Keratinocyte (primary cell): Measurements from ENCODE around the gene DCTD. TPM values are rescaled to one million over a fixed set of nuclear protein-coding genes. Genes with fewer than 3 reads are reported as not detected.

Source experiments
- DNase-seq: peaks from one replicate; pipeline ENCODE4 v3.0.0-alpha.2; 2011; ENCODE audit warnings: low read depth, missing footprints, low spot score
- FAIRE-seq: peaks from 2 replicates; lab custom pipeline; 2011; peaks lifted over from hg19 to GRCh38; lab: Jason Lieb, UNC
- H2AFZ ChIP-seq: 2 replicates; pipeline ENCODE4 v1.6.0; 2012; ENCODE audit warnings: low read length, control low read depth, inconsistent platforms; ENCODE audit not compliant: control insufficient read depth
- H3K27ac ChIP-seq: 2 replicates; pipeline ENCODE4 v1.5.1; 2011; ENCODE audit warnings: low read length; ENCODE audit not compliant: control insufficient read depth, insufficient read depth
- H3K27me3 ChIP-seq: 3 replicates; pipeline ENCODE4 v1.6.0; 2011; ENCODE audit warnings: low read length; ENCODE audit not compliant: control insufficient read depth, insufficient read depth; ENCODE audit errors: extremely low read depth
- H3K36me3 ChIP-seq, 2 experiments: 2 replicates in 1 of 2; 3 replicates in 1 of 2; pipeline ENCODE4 v1.5.1; 2011; ENCODE audit warnings: low read length in 2 of 2, mild to moderate bottlenecking in 1 of 2; ENCODE audit not compliant: control insufficient read depth in 2 of 2, insufficient read depth in 2 of 2; ENCODE audit errors: extremely low read depth in 1 of 2
- H3K4me1 ChIP-seq: 3 replicates; pipeline ENCODE4 v1.5.1; 2011; ENCODE audit warnings: low read length; ENCODE audit not compliant: control insufficient read depth, insufficient read depth; ENCODE audit errors: extremely low read depth
- H3K4me2 ChIP-seq: 3 replicates; pipeline ENCODE4 v1.6.0; 2011; ENCODE audit warnings: low read depth, low read length; ENCODE audit not compliant: control insufficient read depth, insufficient read depth; ENCODE audit errors: extremely low read depth
- H3K4me3 ChIP-seq, 3 experiments: fragments of 200-600 bp in 1 of 3; sonication (generic) in 1 of 3; 2 replicates in 2 of 3; 3 replicates in 1 of 3; pipeline ENCODE4 v1.5.1; 2011 to 2016; ENCODE audit warnings: low read length in 3 of 3, mild to moderate bottlenecking in 3 of 3, control low read depth in 2 of 3, inconsistent platforms in 1 of 3, low read depth in 1 of 3, mixed read lengths in 1 of 3, mixed run types in 1 of 3, moderate library complexity in 1 of 3; ENCODE audit not compliant: control insufficient read depth in 2 of 3, insufficient read depth in 2 of 3; ENCODE audit errors: extremely low read depth in 1 of 3
- H3K79me2 ChIP-seq: 2 replicates; pipeline ENCODE4 v1.6.0; 2012; ENCODE audit warnings: low read length; ENCODE audit not compliant: control insufficient read depth, insufficient read depth
- H3K9ac ChIP-seq: 3 replicates; pipeline ENCODE4 v1.6.0; 2011; ENCODE audit warnings: low read length; ENCODE audit not compliant: control insufficient read depth, insufficient read depth; ENCODE audit errors: extremely low read depth
- H3K9me1 ChIP-seq: 3 replicates; pipeline ENCODE4 v1.6.0; 2011; ENCODE audit warnings: low read length; ENCODE audit not compliant: control insufficient read depth, insufficient read depth; ENCODE audit errors: extremely low read depth
- H3K9me3 ChIP-seq: 2 replicates; pipeline ENCODE4 v1.5.1; 2012; ENCODE audit warnings: low read depth, low read length; ENCODE audit not compliant: control insufficient read depth
- H4K20me1 ChIP-seq: 3 replicates; pipeline ENCODE4 v1.6.0; 2011; ENCODE audit warnings: low read length; ENCODE audit not compliant: control insufficient read depth, insufficient read depth; ENCODE audit errors: extremely low read depth
- EZH2 ChIP-seq: IDR thresholded peaks from one replicate; pipeline ENCODE4 v1.6.1; 2012; ENCODE audit warnings: inconsistent platforms, mild to moderate bottlenecking, low read length, moderate library complexity
- dilution Hi-C: fragments of 300-500 bp; cut with MboI; formaldehyde crosslinking; loops from one replicate; pipeline ENCODE4 v1.7.0; 2020; ENCODE audit warnings: low sequenced_read_pairs; ENCODE audit not compliant: extremely low pct_ligation_motif_present
- polyA plus RNA-seq, 5 experiments: library from polyadenylated mRNA; depleted of rRNA in 3 of 5; stranded (reverse) in 3 of 5; stranded (forward) in 1 of 5; unstranded in 1 of 5; fragments of >200 nt; gene quantifications; 1 replicate in 1 of 5; 2 replicates in 3 of 5; 3 replicates in 1 of 5; pipeline versions ENCODE4 v1.2.1 to v1.2.3, GENCODE V29; 2011 to 2012; ENCODE audit warnings: missing spikeins in 2 of 5, low read depth in 1 of 5, low replicate concordance in 1 of 5
- TF ChIP-seq, protein P1 (sequence below), 3 experiments: IDR thresholded peaks in 1 of 3; conservative IDR thresholded peaks in 1 of 3; optimal IDR thresholded peaks in 1 of 3; 2 replicates in 2 of 3; 3 replicates in 1 of 3; pipeline versions ENCODE3 to v1.5.1; 2011; ENCODE audit warnings: low read length in 3 of 3, mild to moderate bottlenecking in 3 of 3, moderate library complexity in 2 of 3, control low read depth in 1 of 3, inconsistent platforms in 1 of 3; ENCODE audit not compliant: insufficient read depth in 2 of 3; ENCODE audit errors: extremely low read depth in 1 of 3

DCTD gene
- polyA plus RNA-seq, 1 donor (not counting 4 experiments of a cell fraction or from before 2014, with no cell fraction given): 119 TPM

DNA sequence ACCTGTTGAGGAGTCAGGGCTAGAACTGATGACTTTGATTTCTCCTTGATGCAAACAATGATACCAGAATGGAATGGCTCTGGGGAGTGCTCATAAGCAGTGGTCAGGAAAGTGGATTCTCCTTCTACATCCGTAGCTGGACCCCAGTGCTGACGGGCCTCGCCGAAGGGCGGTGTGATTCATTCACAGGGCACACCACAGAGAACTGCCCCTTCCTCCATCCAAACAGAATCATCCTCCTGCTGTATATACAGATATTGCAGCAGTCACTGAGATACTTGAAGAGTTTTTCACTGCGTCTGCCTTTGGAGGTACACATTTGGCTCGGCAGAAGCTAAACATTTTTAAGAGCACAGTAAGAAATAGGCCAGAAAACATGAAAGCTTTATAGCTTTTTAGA, 7.3 kb upstream of the DCTD start:
- FAIRE-seq: no peak

DNA sequence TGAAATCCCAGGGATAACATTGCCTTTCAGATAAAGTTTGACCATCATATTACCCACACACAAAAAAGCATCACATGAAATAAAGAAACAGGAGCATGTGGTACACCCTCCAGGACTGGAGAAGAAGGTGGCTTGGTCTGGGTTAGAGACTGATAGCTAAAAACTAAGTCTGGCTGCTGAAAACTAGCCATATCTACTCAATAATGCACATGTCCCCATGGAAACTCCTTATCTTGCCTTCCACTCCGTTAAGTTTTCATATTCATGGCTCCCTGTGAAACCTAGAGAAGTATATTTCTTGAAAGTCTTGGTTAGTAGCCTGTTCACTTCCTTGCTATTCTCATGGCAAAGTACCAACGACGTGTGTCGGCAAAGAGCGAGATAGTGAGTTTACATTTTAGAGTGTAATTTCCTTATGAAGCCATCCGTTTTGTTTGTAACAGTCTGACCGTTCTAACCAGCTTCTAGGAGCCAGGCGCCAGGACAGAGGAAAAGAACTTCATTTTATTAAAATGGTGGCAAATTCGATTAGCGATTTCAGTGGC, 6.7 kb upstream of the DCTD start:
- Histone ChIP-seq H3K36me3 (no peaks in the 10 kb centered on the region), H3K4me3 (no peak overlapping the region), H4K20me1 (no peaks in the 10 kb centered on the region), H3K79me2 (no peaks in the 10 kb centered on the region), H2AFZ (no peak overlapping the region), H3K27ac (no peak overlapping the region), H3K27me3 (no peaks in the 10 kb centered on the region), H3K9ac (no peak overlapping the region), H3K4me1 (no peaks in the 10 kb centered on the region), H3K9me3 (no peaks in the 10 kb centered on the region), H3K4me2 (no peak overlapping the region), H3K9me1 (no peaks in the 10 kb centered on the region)
- FAIRE-seq (no peak), DNase-seq (no peak)
- TF ChIP-seq, protein P1, sequence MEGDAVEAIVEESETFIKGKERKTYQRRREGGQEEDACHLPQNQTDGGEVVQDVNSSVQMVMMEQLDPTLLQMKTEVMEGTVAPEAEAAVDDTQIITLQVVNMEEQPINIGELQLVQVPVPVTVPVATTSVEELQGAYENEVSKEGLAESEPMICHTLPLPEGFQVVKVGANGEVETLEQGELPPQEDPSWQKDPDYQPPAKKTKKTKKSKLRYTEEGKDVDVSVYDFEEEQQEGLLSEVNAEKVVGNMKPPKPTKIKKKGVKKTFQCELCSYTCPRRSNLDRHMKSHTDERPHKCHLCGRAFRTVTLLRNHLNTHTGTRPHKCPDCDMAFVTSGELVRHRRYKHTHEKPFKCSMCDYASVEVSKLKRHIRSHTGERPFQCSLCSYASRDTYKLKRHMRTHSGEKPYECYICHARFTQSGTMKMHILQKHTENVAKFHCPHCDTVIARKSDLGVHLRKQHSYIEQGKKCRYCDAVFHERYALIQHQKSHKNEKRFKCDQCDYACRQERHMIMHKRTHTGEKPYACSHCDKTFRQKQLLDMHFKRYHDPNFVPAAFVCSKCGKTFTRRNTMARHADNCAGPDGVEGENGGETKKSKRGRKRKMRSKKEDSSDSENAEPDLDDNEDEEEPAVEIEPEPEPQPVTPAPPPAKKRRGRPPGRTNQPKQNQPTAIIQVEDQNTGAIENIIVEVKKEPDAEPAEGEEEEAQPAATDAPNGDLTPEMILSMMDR (optimal IDR thresholded peaks at IDR 0.05 in 1 of 3, IDR thresholded peaks at IDR 0.05 in 1 of 3, conservative IDR thresholded peaks at IDR 0.05 in 1 of 3; ENCODE audit: extremely low read depth in 1 of 3, insufficient read depth in 2 of 3, low read length in 3 of 3): no peak
- TF ChIP-seq EZH2: no peak
- dilution Hi-C loops: no loop called here

More for the DNA sequence above, 7.3 kb upstream of the DCTD start:
- no peaks in the 10 kb centered on the region for H3K9me1 ChIP-seq
- no peaks in the 10 kb centered on the region for H3K79me2 ChIP-seq
- H2AFZ ChIP-seq: no peak overlapping the region
- H4K20me1 ChIP-seq: no peaks in the 10 kb centered on the region
- H3K27me3 ChIP-seq: no peaks in the 10 kb centered on the region
- H3K9ac ChIP-seq: no peak overlapping the region
- dilution Hi-C loops: no loop called here
- H3K27ac ChIP-seq: no peak overlapping the region
- no peak overlapping the region for H3K4me2 ChIP-seq
- no peaks in the 10 kb centered on the region for H3K4me1 ChIP-seq
- no peaks in the 10 kb centered on the region for H3K9me3 ChIP-seq
- no peak for DNase-seq
- H3K4me3 ChIP-seq: no peak overlapping the region
- TF ChIP-seq EZH2: no peak
- TF ChIP-seq, protein P1 (optimal IDR thresholded peaks at IDR 0.05 in 1 of 3, IDR thresholded peaks at IDR 0.05 in 1 of 3, conservative IDR thresholded peaks at IDR 0.05 in 1 of 3; ENCODE audit: extremely low read depth in 1 of 3, insufficient read depth in 2 of 3, low read length in 3 of 3): no peak
- no peaks in the 10 kb centered on the region for H3K36me3 ChIP-seq
